M059J (cell line): ENCODE measurements around the gene BLOC1S1. TPM values are rescaled to one million over a fixed set of nuclear protein-coding genes. Genes with fewer than 3 reads are reported as not detected.

Experiments
- DNase-seq: peaks from one replicate; pipeline ENCODE4 v3.0.0-alpha.2; 2012; ENCODE audit warnings: low read depth
- total RNA-seq: library from RNA; depleted of rRNA; stranded (reverse); fragments of >200 nt; shearing (Covaris generic); gene quantifications from 2 replicates; pipeline ENCODE4 v1.2.3, GENCODE V29; 2014

Gene BLOC1S1
- total RNA-seq, 1 experiment from 2014 or later: 115 TPM

DNA sequence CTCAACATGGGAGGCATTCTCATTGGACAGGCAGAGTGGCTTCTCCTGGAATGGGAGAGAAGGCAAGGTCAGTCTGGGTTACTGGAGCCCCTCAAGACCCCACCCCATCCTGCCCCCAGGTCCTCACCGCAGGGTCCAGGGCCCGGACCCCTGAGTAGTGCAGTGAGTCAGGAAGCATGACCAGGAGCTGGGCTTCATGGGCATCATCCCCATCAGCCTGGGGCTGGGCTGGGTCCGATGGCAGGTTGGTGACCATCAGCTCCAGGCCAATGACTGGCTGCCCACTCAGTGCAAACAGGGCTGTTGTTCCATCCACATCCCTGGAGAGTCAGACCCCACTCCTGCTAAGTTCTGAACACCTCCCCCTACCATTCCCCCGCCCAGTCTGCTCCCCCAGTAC, 21.2 kb upstream of the BLOC1S1 start:
- DNase-seq: no peak

DNA sequence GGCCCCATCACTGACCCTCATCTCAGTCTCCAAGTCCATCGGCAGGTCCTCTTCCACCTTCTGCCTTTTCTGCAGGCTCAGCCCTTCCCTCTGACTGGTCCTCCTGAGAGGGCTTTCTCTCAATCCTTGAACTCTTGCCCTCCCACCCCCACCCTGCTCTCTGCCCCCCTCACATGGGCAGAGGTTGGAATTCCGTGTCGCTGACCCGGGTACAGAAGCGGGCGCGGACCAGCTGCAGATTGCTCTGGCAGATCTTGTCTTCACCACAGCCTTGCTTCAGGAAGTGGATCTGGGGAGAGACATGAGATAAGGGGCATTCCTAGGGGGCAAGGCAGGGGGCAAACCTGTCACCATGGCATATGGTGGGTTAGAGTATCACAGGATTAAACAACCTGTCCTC, 20.5 kb upstream of the BLOC1S1 start:
- DNase-seq: no peak

DNA sequence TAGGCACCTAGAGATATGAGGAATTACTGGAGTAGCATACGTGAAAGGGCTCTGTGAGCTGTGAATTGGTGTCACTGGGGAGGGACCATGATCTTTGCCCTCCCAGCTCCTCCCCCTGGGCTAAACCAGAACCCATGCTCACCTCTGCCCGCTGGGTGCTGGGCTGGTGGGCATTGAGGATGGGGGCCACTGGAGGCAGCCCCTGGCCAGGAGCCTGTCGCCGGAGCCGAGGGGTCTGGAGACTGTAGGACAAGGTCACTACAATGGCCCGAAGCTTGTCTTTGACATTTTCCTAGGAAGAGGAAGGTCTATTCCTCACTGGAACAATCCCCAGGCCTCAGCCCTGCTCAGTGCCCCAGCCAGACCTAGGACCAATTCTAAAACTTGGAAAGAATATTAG, 19.7 kb upstream of the BLOC1S1 start:
- DNase-seq: no peak

DNA sequence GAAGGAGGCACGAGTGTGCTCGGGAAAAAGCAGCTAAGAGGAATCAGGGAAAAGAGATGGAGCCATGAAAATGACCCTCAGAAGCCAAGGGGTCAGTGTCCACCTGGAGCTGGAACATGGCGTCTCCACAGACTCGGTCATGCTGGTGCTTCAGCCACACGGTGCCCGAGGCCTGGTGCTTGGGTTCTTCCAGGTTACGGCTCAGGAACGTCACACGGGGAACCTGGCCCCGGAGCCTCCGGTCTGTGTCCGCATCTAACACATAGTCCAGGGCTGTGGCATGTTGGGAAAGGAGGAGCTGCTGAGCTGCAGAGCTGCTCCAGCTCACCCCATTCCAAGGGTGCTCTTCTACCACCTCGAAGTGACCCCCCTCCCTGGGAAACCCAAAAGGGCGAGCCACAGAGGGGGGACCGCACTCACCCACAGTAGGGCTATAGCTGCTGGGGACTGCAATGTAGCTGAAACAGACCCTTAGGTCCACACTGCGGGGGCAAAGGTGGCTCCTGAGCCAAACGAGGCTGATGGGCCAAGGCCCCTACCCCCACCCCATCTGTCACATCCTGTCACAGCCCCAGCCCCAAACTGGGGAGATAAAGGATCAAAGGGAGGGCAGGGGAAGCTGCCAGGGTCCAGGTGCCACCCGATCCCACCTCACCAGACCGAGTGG, 18.9 kb upstream of the BLOC1S1 start:
- no peak for DNase-seq

DNA sequence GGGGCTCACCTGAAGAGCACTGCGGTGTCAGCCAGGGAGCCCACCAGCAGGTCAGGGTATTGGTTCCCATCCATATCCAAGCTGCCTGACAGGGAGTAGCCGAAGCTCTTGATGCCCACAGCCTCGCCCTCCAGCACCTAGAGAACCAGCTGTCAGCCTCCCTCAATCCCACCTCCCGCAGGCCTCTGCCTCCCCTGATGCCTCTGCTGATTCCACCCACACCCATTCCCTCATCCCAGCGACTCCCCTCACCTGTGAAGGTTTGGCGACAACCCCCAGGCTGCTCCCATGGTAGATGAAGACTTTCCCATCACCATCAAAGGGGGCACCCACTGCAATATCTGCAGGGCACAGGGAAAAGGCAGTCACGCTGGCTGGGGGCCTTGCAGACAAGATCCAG, 18.2 kb upstream of the BLOC1S1 start:
- no peak for DNase-seq

DNA sequence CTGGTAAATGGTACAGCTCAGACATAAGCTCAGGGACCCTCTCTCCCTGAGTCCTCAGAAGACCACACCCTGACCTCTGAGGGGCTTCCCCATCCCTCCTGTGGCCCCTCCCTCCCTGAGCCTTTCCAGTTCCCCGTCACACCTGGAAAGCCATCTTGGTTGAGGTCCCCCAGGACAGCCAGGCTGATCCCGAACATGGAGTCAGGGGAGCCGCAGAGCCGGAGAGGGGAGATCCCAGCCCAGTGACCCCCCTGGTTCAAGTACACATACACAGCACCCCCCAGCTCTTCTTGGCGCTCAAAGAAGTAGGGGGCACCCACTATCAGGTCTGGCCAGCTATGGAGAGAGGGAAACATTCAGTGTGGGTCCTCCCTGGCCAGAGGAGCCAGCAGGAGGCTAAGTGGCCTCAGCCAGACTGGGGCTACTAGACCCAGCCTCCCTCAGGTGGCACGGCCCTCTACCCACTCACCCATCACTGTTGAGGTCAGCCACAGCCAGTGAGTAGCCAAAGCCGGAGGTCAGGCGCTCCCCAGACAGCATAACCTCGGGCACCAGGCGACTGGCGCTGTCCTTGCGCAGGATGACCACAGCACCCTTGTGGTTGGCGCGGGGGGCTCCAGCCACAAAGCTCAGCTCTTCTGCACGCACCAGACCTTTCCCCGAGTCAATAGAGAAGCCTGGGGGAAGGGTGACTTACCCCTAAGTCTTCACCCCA, 17.4 kb upstream of the BLOC1S1 start:
- DNase-seq: no peak

DNA sequence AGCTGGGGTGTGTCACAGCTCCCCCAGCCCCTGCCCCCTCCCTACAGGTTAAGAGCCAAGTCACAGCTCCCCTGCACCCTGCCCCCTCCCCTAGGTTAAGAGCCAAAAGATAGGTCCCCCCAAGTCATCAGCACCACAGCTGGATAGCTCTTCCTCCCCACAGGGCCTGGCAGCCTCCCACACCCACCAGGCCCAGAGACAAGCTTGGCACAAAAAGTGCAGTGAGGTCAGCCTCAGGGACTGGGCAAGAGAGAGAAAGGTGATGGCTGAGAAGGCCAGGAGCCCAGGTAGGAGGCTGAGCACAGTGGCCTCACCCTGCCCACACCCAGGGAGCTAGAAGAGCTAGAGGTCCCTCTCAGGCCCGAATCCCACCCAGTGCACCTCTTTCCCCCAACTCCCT, 16.9 kb upstream of the BLOC1S1 start:
- DNase-seq: no peak

DNA sequence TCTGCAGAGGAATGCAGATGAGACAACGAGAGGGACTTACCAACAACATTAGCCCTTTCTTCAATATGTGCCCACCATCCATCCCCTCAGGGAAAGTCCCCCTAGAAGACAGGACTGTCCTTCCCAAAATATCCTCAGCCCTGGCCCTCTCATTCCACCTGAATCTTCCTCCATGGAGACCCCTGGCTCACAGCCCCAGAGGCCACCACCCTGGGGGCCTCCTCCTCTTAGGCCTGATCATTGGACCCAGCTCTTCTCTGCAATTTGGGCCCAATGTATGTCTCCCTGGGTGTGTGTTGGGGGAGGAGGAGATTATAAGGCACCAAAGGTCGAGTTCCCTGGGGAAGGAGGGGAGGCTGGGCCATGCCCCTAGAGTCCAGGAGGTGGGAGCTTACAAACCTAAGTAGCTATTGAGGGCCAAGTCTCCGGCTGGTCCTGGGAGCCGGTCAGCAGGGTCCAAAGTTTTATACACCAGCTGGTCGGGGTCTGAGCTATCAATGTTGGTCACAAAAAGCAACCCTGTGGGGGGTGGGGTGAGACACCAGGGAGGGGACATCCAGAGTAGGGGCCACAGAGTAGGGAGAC, 16.3 kb upstream of the BLOC1S1 start:
- no peak for DNase-seq

DNA sequence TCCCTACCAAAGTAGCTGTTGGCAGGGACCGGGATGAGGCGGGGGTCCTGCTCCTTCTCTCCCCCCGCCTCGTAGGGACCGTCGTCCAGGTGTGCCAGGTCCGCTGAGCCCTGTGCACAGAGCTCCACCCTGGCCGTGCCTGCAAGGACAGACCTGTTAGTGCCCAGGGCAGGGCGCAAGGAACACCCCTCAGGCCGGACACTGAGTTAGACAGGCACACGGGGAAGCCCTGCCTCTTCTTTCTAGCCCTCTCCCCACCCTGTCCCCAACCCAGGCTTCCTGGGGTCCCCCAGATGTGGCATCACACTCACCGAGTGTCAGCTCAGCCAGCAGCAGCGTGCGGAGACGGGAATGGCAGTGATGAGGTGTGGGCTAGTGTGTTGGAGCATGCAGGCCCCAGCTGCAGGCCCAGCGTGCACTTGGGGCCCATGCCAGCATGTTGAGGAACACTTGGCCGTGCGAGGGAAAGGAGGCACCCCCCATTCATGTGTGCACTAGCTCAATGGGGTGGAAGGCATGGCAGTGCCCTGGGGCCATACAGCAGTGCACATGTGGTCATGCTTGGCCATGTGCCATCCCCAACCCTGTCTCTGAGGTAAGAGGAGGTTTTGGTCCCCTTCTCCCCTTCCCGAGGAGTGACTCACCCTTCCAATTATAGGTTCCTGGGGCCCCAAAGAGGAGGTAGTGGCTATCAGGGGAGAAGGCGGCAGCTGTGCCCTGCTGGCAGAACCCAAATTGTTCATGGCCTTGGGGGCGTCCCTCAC, 15.4 kb upstream of the BLOC1S1 start:
- DNase-seq: peak; percentile 91

DNA sequence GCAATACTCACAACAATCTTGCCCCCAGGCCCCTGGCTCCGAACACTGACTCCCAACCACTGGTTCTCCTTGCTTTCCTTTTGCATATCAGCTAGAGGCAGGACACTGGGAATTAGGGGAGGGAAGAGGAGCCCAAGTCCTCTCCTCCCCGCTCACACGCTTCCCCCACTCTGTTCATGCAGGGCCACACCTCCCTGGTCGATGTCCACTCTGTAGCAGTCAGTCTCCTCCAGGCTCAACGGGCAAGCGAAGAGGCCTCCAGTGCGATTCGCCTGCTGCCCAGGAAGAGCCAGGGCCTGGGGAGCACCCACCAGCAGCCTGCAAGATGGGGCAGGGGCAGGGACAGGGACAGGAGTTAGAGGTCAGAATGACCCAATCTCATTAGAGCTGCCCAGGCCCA, 13.0 kb upstream of the BLOC1S1 start:
- no peak for DNase-seq

DNA sequence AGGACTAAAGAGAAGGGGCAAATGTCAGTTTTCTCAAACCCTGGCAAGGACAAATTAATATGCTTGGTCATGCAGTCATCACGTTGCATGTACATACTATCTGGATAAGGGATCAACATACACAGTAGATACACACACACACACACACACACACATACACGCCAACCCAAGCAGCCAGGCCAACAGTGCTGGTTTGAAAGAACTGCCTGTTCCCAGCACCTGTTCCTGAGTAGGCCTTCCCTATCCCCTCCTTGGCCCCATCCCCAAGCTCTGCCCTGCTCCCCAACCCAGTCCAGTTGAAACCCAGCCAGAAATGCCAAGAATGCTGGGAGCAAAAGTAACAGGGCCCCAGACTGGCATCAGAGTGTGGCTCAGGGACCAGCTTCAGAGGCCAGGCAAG, 12.6 kb upstream of the BLOC1S1 start:
- DNase-seq: no peak

DNA sequence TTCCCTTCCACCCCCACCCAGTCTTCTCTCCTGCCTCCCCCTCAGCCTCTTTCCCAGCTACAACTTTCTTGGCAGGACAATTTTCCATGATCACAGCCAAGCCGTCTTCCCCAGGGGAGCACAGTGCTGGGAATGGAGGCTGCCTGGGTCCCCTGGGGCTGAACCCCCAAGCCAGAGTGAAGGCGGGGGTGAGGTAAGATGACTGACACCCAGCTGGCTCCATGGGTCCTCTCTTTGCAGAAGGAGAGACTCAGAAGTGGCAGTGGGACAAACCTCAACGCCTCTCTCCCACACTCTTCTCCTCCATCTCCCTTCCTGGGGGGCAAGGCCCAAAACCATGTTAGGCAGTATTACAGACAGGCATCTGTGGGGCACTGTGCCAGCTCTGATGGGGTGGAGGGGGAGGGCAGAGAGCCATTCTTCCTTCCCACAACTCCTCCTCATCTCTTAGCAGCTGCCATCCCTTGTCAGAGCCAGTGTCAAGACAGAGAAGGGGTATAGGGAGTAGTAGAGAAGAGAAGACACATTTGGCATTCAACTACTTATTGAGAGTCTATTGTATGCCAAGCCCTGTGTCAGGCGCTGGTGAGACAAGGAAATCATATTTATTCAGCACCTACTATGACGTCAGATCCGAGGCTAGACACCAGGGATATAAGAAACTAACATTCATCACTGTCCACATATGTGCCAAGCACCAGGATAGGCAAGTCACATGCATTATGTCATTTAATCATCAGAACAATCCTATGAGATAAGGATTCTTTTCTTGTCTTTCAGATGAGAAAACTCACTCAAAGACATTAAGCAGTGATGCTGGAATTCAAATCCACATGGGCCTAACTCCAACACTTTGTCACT, 11.7 kb upstream of the BLOC1S1 start:
- DNase-seq: no peak

DNA sequence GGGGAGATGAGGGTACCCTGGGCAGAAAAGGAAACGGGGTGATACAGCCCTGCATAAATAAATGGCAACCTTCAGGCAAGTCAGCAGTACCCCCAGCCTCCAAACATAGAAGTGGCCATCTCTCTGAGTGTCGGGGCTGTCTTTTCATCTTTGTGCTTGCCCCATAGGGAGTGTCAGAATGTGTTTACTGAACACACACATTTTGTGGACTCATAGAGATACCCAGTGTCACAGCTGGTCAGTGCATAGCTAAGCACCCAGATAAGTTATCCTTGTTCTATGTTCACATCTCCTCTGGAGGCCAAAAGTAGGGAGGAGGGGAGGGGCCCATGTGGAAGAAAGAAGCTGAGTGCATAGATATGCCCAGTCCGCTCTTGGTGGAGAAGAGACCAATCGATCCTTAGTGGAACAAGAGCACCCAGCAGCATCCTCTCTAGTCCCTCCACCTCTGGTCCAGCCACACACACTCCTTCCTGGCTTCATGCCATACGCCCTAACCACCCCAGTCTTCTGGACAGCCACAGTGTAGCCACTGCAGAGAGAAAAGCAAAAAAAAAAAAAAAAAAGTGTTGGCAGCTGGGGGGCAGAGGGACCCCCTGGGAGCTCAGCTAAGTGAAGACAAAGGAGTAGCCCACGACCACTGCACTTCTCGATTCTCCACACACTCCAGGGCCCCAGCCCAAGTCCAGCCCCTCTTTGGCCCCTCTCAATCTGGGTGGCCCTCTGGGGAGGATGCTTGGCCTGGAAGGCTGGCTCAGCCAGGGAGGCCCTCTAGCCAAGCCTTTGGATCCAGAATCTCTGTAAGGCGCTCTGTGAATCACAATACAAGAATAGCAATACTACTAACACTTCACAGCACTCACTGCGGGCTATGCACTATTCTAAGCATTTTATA, 10.8 kb upstream of the BLOC1S1 start:
- no peak for DNase-seq

DNA sequence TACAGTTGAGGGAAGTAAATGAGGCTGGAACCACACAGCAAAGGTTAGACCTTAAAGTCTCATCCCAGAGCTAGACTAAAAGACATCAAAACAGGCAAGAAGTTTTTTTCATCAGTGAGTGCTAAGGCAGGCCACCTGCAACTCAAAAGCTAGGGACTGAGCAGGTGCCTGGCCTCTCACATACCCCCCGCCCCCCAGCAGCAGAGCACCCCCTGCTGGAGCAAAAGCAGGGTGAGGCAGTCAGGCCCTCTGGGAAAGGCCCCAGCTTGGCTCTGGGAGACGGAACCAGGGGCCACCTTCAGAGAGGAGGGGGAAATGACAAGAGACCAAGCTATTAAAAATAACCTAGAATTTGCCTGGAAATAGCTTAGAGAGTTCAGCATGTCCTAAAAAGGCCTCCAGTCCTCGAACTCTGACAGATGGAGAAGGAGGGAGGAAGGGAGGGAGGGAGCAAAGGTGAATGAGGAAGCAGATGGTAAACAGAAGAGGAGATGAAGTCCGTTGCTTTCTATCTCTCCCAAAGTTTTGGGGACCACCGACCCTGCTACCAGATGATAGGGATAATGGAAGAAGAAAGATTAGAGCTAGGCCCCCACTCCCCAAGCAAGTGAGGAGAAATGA, 10.0 kb upstream of the BLOC1S1 start:
- no peak for DNase-seq

DNA sequence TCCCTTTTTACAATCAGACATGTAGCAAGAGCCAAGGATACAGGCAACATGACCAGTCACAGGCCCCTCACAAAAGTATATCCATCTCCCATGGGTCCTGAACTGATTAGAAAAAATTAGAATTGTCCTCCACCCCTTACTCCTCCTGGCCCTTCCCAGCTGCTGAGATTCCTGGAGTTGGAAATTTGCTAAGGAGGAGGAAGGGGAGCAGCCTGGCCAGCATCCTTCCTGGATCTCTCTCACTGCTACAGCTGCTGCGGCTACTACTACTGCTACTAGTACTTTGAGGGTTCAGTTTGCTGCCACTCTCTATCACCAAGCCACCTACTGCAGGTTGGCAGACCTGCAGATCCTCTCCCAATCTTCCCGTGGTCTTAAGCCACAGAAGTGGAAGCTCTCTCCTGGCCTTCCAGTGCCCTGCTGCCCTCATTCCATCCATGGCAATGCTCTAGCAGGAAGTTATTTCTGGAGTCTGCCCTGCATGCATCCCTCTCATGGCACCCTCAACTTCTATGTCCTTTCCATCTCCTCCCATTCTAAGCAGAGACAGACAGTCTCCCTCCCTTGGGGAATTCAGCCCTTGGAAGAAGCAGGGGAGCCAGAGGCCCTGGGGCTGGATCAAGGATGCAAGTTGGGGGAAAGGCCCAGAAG, 9.2 kb upstream of the BLOC1S1 start:
- DNase-seq: no peak

DNA sequence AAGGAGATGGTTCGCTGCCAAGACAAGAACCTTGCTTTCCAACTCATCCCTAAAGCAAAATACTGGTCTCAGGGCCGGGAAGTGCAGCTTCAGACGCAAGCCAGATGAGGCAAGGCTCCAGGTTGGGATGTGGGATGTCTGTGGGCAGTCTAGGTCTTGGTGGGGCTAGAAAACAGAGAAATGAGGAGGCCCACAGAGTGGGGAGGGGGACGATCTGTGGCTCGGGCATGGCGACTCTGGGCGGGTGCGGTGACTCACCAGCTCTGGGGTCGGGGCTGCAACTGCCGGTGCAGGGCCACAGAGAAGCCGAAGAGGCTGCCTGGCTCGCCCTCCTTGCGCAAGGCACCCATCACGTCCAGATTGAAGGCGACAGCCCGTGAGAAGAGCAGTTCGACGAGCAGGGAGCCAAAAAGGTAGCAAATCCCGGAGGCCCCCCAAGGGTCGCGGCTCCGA, 8.6 kb upstream of the BLOC1S1 start:
- DNase-seq: no peak

DNA sequence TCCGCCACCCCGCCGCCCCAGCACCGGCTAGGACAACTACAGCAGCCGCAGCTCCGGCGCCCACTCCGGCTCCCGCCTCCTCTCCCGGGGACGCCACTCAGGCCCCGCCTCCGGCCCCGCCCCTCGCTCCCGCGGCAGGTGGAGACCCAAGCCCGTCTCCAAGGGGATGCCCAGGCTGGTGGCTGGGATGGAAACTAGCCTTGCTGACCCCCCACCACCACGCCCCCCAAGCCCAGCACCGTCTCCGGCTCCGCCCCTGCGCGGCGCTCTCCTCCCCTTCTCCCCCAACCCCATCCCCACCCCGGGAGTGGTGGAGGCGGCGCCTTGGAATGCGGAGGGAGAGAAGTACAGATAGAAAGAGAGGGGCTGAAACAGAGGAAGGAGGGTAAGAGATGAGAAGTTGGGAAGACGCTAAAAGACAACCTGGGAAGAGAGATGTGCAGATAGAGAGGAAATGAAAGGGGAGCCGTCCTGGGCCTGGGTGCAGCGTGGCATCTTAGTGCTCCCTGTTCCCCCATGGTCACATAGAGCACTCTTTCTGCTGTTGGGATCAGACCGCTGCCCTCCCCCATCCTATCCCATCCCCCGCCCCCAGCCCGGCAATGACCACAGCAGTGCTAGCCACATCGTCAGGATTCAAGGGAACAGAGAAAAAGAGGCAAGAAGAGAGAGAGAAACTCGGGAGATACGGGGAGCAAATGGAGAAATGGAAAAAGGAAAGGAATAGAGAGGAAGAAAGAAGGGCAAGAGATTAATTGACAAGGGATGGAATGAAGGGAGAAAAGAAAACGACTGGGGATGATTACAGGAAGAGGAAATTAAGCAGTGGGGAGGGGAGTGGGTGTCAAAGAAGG, 7.8 kb upstream of the BLOC1S1 start, which contains the start of gene ITGA7:
Gene ITGA7 (minus strand): TSS at position 64 of the 854 bp plus-strand sequence. CDS start 222 bp downstream, outside the sequence.
- DNase-seq: peak; percentile 42

DNA sequence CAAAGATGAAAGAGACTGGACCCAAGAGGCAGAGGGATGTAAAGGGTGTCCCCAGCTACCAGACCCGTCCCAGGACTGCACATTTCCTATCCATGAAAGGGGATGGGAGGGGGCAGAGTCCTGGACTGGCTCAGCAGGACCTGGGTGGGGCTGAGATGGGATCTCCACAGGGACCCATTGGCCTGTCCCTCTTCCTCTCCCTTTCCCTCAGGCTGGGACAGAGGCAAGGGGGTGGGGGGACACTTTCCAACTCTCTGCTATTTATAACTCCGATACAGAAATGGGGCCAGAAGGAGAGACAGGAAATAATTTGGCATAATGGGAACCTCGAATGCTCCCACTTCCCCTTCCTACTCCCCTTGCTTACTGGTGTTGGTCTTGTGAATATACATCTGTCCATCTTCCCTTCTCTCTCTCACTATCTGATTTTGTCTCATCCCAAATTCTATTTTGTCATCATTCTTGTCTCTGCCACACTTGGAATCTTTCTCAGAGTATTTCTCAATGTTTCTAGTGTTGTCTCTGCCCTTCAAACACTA, 7.1 kb upstream of the BLOC1S1 start:
- DNase-seq: no peak
